ENCODE results near the gene ARMH1. TPM values are rescaled to one million over a fixed set of nuclear protein-coding genes. Genes with fewer than 3 reads are reported as not detected.

The ARMH1 gene
- total RNA-seq, 2 experiments from 2014 or later = 162 to 165 TPM

- Mint-ChIP-seq H3K27me3 (no peaks in the 10 kb centered on the region), H3K4me3 (no peak overlapping the region), H3K27ac (no peak overlapping the region), H3K36me3 (ENCODE audit: low read depth) (no peaks in the 10 kb centered on the region), H3K4me1 (ENCODE audit: low read depth) (peaks cover 20% of the 10 kb centered on the region), H3K9me3 (no peaks in the 10 kb centered on the region)
- POLR2A ChIA-PET = interaction anchor here (0.6 to 3.0 kb wide), 7 partner anchors 8 to 59 kb away, joined by 3 to 15 read pairs (median 4); no protein-coding TSS in a partner anchor
- DNase-seq = peak; percentile 36
- TF ChIP-seq CTCF (IDR thresholded peaks at IDR 0.05) = no peak
- ATAC-seq = no peak
- intact Hi-C loops (cut with micrococcal nuclease) = no loop called here
- CTCF ChIA-PET = interaction anchor here (9.5 kb wide), 1 partner anchor 20 kb away, joined by 62 read pairs; no protein-coding TSS in a partner anchor
Measured at GRCh38 chr1:44672254-44672955, 2.1 kb upstream of the ARMH1 start.

GRCh38 chr1:44672961-44673674 lies 1.4 kb upstream of the ARMH1 start:
- no peaks in the 10 kb centered on the region for H3K27me3 Mint-ChIP-seq
- no peaks in the 10 kb centered on the region for H3K36me3 Mint-ChIP-seq (ENCODE audit: low read depth)
- peak overlapping the region; percentile 63 for H3K27ac Mint-ChIP-seq
- no peaks in the 10 kb centered on the region for H3K9me3 Mint-ChIP-seq
- ChIA-PET CTCF (interaction anchor here (1.0 to 9.5 kb wide), 3 partner anchors 21 to 456 kb away, joined by 3 to 62 read pairs (median 5); no protein-coding TSS in a partner anchor), POLR2A (interaction anchor here (0.6 to 4.0 kb wide), 10 partner anchors 9 to 58 kb away, joined by 3 to 38 read pairs (median 4); partner anchors contain the start of gene RNU5D-1)
- intact Hi-C loops (cut with micrococcal nuclease) = no loop called here
- peak overlapping the region; percentile 81 for H3K4me3 Mint-ChIP-seq
- H3K4me1 Mint-ChIP-seq (ENCODE audit: low read depth) = peaks cover 20% of the 10 kb centered on the region
- ATAC-seq (no peak), DNase-seq (no peak)
- TF ChIP-seq CTCF (IDR thresholded peaks at IDR 0.05) = no peak

GRCh38 chr1:44673675-44674112 lies 820 bp upstream of the ARMH1 start:
- ATAC-seq (no peak), DNase-seq (no peak)
- Mint-ChIP-seq H3K4me3 (peak overlapping the region; percentile 81), H3K9me3 (no peaks in the 10 kb centered on the region), H3K36me3 (ENCODE audit: low read depth) (no peaks in the 10 kb centered on the region), H3K27me3 (no peaks in the 10 kb centered on the region), H3K4me1 (ENCODE audit: low read depth) (peaks cover 20% of the 10 kb centered on the region), H3K27ac (peak overlapping the region; percentile 63)
- POLR2A ChIA-PET = interaction anchor here (1.0 to 4.0 kb wide), 8 partner anchors 9 to 58 kb away, joined by 3 to 38 read pairs (median 4); partner anchors contain the start of gene RNU5D-1
- intact Hi-C loops (cut with micrococcal nuclease) = no loop called here
- CTCF ChIA-PET = interaction anchor here (0.8 to 9.5 kb wide), 7 partner anchors 9 to 456 kb away, joined by 3 to 62 read pairs (median 5); no protein-coding TSS in a partner anchor
- no peak for TF ChIP-seq CTCF (IDR thresholded peaks at IDR 0.05)

- Mint-ChIP-seq H3K27me3 (no peaks in the 10 kb centered on the region), H3K27ac (peak overlapping the region; percentile 89), H3K36me3 (ENCODE audit: low read depth) (no peaks in the 10 kb centered on the region), H3K4me1 (ENCODE audit: low read depth) (peaks cover 20% of the 10 kb centered on the region), H3K4me3 (peak overlapping the region; percentile 81), H3K9me3 (no peaks in the 10 kb centered on the region)
- no peak for TF ChIP-seq CTCF (IDR thresholded peaks at IDR 0.05)
- CTCF ChIA-PET = interaction anchor here (2.0 to 9.5 kb wide), 2 partner anchors 13 to 23 kb away, joined by 7 to 62 read pairs; no protein-coding TSS in a partner anchor
- ATAC-seq (no peak), DNase-seq (no peak)
- intact Hi-C loops (cut with micrococcal nuclease) = no loop called here
- POLR2A ChIA-PET = interaction anchor here (0.9 to 4.0 kb wide), 6 partner anchors 11 to 56 kb away, joined by 3 to 38 read pairs (median 4); partner anchors contain the start of gene RNU5D-1
Measured at GRCh38 chr1:44675186-44675585, 672 bp downstream of the ARMH1 start.

Measured in activated CD8-positive, alpha-beta T cell treated with anti-CD3 and anti-CD28 coated beads for 36 hours (primary cell).